Measurements from ENCODE around the gene PRRT1B.

The PRRT1B gene

DNA sequence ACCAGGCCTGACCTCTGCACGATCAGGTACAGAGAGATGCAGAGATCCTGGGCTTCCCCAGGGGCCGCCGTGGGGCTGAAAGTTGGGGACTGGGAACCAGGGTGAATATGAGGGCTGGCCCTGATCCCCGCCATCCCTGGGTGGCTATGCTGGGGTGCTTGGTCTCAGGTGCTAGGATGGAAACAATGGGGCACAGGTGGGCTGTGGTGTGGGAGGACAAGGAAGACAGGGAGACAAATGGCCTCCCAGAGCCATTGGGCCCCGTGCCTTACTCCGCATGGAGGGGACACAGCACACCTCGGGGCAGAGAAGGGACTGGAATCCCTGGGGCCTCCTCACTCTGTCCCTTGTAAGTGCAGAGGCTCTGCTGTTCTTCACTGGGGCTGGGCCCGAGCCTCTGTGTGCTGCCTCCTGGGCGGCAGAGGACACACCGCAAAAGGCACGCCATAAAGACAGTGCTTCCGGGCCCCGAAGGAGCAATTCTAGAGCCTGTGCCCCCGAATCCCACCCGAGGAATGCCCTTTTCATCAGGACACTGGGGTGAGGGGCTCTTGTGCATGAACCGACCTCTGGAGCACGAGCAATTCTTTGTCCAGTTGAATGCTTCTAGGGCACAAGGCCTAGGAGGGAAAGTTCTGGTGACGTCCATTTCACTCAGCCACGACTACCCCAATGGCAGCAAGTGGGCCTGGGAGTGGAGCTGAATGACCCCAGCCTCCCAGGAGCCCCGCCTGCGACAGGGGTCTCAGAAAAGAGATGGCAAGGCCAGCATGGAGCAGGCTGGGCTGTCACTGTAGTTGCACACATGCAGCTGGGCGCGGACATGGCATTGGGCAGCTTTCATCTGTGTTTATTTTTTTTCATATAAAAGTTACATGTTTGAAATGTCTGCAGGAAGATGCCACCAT is 30.9 kb downstream of the PRRT1B start:
- no peak for TF ChIP-seq GATA1 (IDR thresholded peaks at IDR 0.05; ENCODE audit: low read depth, low read length)
- no peak for TF ChIP-seq POLR2A (IDR thresholded peaks at IDR 0.05; ENCODE audit: low read length)

DNA sequence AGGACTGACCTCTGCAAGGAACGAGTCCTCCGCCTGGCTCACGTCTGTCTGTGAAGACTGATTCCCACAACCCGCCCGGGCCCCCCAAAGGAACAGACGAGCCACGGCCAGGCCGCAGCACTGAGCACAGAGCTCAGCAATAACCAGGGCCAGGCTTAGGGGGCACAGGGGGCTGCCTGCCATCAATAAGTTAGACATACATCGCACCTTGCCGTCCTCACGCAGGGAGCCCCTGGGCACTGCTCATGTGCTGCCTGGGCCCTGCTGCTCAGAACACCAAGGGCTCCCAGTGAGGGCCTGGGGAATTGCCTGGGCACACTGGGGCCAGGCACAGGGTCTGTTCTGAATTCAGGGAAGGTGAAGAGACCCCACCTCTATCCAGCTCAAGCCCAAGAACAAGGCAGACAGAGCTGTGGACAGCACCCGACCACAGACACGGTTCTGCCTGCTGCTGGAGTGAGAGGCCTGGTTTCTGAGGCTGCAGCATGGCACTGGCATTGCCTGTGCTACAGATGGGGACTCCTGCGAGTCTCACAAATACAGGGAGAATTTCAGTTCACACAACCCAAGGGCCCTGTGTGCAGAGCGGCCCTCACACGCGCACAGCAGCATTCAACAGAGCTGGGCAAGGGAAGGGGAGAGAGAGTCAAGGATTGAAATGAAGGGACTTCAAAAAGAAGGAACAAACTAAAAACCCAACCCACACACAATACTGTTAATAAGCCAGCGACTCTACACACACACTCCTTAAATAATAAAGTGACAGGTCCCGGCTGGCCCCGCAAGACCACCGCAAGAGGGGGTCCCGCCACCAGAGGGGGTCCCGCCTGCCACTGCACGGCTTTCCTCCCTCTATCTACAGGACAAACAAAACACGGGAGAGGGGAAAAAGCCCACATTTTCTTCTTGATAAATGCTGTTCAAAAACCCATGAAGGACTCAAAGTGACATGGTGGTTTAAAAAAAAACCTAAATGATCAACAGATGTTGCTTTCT is 32.0 kb downstream of the PRRT1B start:
- no peak for TF ChIP-seq POLR2A (IDR thresholded peaks at IDR 0.05; ENCODE audit: low read length)
- no peak for TF ChIP-seq GATA1 (IDR thresholded peaks at IDR 0.05; ENCODE audit: low read depth, low read length)
- DNase-seq: no peak

More for the DNA sequence above, 30.9 kb downstream of the PRRT1B start:
- no peak for DNase-seq

DNA sequence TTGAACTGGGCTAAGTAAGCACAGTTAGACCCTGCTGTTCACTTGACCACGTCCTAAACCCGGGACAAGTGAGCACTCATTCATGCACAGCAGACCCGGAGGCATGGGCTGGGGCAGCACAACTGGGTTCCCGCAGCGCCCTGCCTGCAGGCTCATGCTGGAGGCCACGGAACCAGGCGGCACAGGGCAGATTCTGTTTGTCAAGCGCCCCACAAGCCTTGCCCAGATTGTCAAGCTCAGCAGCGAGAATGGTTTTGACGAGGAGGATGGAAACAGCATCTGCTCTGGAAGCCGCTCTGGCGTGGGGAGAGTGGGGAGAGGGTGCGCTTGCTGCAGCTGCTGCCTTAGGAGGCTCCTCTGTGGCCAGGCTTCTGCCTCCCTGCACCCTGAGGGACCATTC is 32.7 kb downstream of the PRRT1B start:
- DNase-seq: no peak
- TF ChIP-seq POLR2A (IDR thresholded peaks at IDR 0.05; ENCODE audit: low read length) (no peak), GATA1 (IDR thresholded peaks at IDR 0.05; ENCODE audit: low read depth, low read length) (no peak)

DNA sequence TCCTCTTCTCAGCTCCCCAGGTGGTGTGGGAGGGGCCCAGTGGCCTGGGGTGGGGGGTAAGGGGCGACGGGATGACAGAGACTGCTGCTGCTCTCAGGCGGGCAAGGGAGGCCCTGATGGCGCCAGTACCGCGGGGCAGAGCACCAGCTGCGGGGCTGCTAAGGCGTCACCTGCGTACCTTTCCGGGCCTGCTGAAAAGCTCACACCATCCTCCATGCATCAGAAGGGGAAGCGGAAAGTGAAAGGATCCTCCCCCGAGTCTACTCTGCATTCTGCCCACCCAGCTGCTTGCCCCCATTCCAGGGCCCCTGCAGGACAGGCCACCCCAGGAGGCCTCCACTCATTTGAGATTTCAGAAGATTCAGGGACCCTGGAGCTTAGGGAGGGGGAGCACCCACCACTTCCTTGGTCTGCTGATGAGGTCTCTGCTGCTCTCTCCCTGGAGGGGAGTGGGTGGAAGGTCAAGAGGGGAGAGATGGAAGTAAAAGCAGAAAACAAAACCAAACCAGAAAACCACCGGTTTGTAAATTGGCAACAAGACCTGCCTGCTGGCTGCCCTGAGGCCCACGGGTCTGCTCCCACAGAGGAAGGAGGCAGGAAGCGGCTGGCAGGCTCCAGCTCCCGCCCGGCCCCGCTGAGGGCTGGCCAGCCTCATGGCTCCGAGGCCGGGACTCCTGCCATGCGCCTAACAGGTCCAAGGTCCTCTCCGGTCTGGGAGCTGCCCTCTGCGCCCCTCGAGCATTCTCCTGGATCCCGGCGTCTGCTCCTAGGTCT is 33.6 kb downstream of the PRRT1B start:
- TF ChIP-seq GATA1 (IDR thresholded peaks at IDR 0.05; ENCODE audit: low read depth, low read length) (no peak), POLR2A (IDR thresholded peaks at IDR 0.05; ENCODE audit: low read length) (no peak)

DNA sequence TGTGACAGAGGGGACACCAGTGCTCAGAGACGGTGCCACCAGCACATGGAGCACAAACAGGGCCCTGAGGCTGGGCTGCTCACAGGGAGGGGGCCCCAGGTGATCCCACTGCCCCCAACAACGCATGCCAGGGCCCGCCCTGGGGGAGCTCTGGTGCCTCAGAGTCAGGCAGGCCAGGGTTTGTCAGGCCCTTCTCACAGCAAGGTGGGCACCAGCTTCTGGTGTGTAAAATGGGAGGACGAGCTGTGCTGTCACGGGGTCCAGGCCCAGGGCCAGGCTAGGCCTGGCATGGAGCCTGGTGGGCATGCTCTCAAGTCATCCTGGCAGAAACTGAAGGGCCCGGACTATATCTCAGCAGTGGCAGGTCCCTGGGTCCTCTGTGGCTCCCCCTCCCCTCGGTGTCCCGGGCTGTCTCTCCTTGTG is 34.5 kb downstream of the PRRT1B start:
- DNase-seq: no peak

More for the DNA sequence above, 33.6 kb downstream of the PRRT1B start:
- no peak for DNase-seq

DNA sequence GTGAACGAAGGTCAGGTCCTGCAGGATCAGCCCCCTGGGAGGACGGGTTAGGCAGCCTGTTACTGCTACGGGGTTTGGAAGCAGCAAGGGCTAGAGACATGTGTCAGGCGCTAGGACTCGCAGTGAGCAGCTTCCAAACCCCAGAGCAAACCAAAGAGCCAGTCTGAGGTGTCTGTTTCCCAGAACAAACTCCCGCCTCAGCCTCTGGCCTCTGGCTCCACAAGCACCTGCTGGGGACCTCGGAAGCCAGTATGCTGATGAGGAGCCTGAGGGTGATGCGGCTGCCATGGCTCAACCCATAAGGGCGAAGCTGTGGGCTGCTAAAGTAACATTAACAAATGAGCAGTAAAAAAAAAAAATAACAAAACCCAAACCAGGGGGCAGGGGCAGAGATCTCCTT is 35.0 kb downstream of the PRRT1B start:
- no peak for TF ChIP-seq POLR2A (IDR thresholded peaks at IDR 0.05; ENCODE audit: low read length)
- no peak for TF ChIP-seq GATA1 (IDR thresholded peaks at IDR 0.05; ENCODE audit: low read depth, low read length)
- DNase-seq: no peak

More for the DNA sequence above, 34.5 kb downstream of the PRRT1B start:
- TF ChIP-seq POLR2A (IDR thresholded peaks at IDR 0.05; ENCODE audit: low read length) (no peak), GATA1 (IDR thresholded peaks at IDR 0.05; ENCODE audit: low read depth, low read length) (no peak)

DNA sequence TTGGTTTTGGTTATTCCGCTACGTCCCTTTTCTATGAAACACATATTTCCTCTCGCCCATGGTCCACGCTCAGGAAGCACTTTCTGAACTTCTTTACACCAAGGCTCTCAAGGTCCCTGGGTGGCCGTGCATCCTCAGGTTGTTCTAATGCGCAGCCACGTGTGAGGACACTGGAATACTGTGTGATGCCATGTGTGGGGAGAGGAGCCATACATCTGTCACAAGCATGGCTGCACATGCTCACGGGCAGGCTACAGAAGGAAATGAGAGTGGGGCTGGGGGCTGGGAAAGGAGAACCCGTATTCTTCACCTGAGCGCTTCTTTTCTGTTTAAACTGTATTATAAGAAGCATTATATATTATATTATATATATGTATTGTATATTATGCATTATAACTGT is 36.7 kb downstream of the PRRT1B start:
- TF ChIP-seq GATA1 (IDR thresholded peaks at IDR 0.05; ENCODE audit: low read depth, low read length) (no peak), POLR2A (IDR thresholded peaks at IDR 0.05; ENCODE audit: low read length) (no peak)
- DNase-seq: no peak

DNA sequence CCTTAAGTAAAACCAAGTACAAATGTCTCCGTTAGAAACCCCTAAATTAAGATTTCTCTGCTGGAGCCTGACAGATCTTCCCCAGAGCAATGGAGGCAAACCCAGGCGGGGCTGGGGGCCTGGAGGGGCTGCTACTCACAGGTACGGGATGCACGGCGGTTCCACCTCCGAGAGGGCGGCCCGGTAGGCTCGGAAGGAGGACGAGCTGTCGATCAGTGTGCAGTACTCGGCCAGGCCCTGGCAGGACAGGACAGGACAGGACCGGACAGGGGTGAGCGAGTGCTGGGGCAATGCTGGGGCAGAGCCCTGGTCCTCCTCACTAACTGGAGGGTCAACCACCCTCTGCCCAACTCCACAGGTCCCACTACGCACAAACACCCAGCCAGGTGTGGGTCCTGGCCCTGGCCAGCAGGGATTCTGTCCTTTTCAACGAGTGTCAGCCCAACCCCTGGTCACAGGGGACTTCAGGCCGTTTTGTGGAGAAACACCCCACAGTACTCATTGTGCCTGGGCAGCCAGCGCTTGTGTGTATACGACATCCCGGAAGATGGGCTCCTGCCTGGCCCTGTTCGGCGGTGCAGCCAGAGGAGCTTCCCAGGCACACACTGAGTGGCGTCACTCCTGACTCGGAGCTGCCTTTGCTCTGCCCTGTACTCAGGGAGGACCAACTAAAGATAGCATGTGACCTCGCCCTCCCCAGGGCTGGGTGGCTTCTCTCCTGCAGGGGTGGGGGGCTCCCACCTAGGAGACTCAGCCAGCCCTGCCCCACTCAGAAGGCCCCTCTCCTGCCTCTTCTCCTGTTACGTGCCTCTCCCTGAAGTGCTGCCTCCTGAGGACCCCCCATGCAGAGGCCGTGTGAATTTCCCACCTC is 37.4 kb downstream of the PRRT1B start:
- TF ChIP-seq GATA1 (IDR thresholded peaks at IDR 0.05; ENCODE audit: low read depth, low read length) (no peak), POLR2A (IDR thresholded peaks at IDR 0.05; ENCODE audit: low read length) (no peak)
- no peak for DNase-seq

DNA sequence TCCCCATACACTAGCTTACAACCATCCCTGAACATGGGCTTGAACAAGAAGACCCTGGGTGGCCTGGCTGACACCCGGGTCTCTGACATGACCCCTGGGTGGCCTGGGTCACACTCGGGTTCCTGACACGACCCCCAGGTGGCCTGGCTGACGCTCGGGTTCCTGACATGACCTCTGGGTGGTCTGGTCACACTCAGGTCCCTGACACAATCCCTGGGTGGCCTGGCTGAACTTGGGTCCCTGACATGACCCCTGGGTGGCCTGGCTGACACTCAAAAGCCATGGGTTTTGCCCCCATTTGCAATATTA is 38.0 kb downstream of the PRRT1B start:
- no peak for TF ChIP-seq GATA1 (IDR thresholded peaks at IDR 0.05; ENCODE audit: low read depth, low read length)
- no peak for TF ChIP-seq POLR2A (IDR thresholded peaks at IDR 0.05; ENCODE audit: low read length)
- DNase-seq: no peak

DNA sequence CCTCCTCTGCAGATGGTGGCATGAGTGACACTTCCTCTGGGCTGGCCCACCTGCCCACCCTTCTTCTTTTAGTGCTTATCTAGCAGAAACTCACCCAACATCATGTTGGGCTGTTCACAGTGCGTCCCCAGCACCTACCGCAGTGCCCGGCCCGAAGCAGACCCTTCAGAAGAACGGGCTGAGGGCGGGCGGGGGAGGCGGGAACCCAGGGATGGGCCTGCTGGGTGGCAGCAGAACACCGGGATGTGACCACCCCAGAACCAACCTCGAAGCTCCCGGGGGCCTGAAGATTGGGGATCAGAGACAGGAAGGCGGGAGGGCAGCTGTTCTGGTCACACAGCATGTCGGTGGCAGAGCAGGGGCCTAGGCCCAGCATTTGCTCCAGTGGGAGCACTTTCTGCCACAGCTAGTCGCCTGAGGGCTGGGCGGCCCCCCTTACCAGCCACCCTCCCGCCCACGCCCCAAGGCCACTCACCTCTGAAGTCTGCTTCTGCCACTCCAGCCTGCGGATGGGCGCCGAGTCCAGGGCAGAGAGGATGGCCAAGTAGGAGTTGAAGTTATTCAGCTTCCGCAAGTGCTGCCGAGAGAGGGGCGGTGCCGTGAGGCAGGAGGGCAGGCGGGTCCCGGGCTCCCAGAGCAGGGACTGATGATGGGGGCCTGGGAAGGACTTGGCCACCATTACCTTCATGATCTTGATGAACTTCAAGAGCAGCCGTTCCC is 38.7 kb downstream of the PRRT1B start:
- no peak for TF ChIP-seq GATA1 (IDR thresholded peaks at IDR 0.05; ENCODE audit: low read depth, low read length)
- no peak for TF ChIP-seq POLR2A (IDR thresholded peaks at IDR 0.05; ENCODE audit: low read length)
- DNase-seq: no peak

DNA sequence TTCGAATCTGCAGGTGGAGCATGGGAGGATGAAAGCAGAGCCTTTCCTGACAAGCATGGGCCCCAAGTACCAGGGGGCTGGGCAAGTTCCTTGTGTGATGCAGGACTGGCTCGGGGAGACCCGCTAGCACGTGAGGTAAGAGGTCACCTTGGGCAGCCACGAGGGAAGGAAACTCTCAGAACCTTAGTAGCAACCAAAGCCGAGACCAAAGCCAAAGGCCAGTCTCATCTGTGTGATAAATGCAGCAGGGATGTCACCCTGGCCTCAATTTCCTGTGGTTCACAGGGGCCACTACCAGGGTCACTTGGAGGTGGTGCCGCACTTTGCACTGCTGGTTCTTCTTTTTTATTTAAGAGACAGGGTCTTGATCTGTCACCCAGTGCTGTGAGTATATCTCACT is 39.5 kb downstream of the PRRT1B start:
- no peak for TF ChIP-seq POLR2A (IDR thresholded peaks at IDR 0.05; ENCODE audit: low read length)
- TF ChIP-seq GATA1 (IDR thresholded peaks at IDR 0.05; ENCODE audit: low read depth, low read length): no peak
- no peak for DNase-seq

DNA sequence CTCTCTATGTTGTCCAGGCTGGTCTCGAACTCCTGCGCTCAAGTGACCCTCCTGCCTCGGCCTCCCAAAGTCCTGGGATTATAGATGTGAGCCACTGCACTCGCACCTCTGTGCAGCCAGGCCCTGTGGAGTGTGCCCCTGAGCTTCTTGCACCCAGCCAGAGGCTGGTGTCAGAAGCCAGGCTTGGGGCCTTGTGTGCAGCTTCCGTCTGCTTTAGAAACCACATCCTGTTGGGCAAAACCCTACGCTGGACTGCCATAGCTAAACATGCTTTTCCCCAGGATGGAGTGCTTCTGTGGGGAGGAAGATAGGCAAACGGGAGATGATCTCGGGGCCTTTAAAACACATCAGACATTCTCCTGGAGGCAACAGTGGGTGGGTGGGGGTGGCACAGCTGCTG is 40.1 kb downstream of the PRRT1B start:
- no peak for DNase-seq
- TF ChIP-seq POLR2A (IDR thresholded peaks at IDR 0.05; ENCODE audit: low read length): no peak
- TF ChIP-seq GATA1 (IDR thresholded peaks at IDR 0.05; ENCODE audit: low read depth, low read length): no peak

Data from erythroblast (primary cell).